ENCODE data around the gene ARHGAP25.

GRCh38 chr2:68849579-68850030 lies 115.0 kb downstream of the ARHGAP25 start:
- TF ChIP-seq CTCF (IDR thresholded peaks at IDR 0.05) (no peak), EZH2 (IDR thresholded peaks at IDR 0.05) (no peak)
